ENCODE measurements around the gene SCRT2.
"Not testable (repeated sequence)": the region's sequence is repeated elsewhere in the genome, so short reads cannot be mapped to it uniquely, and the experiment has no call there.

SCRT2 gene

DNA sequence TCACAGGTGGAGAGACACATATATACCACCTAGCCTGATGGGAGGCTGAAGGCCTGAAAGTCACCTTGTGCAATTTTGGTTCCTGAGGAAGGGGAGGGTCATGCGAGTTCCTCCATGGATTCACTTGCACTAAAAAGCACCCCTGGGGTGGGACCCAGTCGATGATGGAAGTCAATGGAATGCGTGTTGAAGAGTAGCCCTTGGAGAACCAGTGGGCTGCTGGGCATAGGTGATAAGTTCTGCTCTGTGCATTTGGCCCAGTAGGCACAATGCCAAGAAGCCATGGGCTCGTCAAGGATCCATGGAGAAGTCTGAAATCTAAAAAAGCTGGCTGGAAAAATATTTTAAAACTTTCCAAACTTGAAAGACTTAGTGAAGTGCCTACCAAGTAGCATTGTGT lies 18.9 kb upstream of the SCRT2 start:
- peaks cover 7% of the 10 kb centered on the region for H3K27me3 ChIP-seq (ENCODE audit: insufficient read depth, low read length, poor library complexity)
- no peak overlapping the region for H2AFZ ChIP-seq (ENCODE audit: low read depth, low read length)
- TF ChIP-seq EZH2 (IDR thresholded peaks at IDR 0.05; ENCODE audit: borderline replicate concordance, low read depth, low read length, severe bottlenecking) (no peak), CTCF (IDR thresholded peaks at IDR 0.05; ENCODE audit: borderline replicate concordance, extremely low read depth, low read length, poor library complexity, severe bottlenecking) (no peak)
- no peak for DNase-seq
- H3K4me2 ChIP-seq (ENCODE audit: insufficient read depth, low read length): no peak overlapping the region
- no peak overlapping the region for H3K4me3 ChIP-seq (ENCODE audit: low read depth in 1 of 2, low read length in 2 of 2)
- H4K20me1 ChIP-seq (ENCODE audit: insufficient read depth, low read length): no peaks in the 10 kb centered on the region; the same call in 1 of the 2 replicates
- no peak for ATAC-seq (ENCODE audit: insufficient read depth, low read depth)
- no peak overlapping the region for H3K9ac ChIP-seq (ENCODE audit: low read depth, low read length)
- H3K27ac ChIP-seq (ENCODE audit: low read length): no peak overlapping the region
- H3K9me3 ChIP-seq (ENCODE audit: insufficient read depth, low read length, severe bottlenecking): no peaks in the 10 kb centered on the region
- no peaks in the 10 kb centered on the region for H3K36me3 ChIP-seq (ENCODE audit: insufficient read depth, low read length)
- no peaks in the 10 kb centered on the region for H3K4me1 ChIP-seq (ENCODE audit: insufficient read depth, low read length)
- no peaks in the 10 kb centered on the region for H3K79me2 ChIP-seq (ENCODE audit: insufficient read depth, low read length)

GRCh38 chr20:693786-694185 lies 18.2 kb upstream of the SCRT2 start:
- not testable (repeated sequence) for H3K27ac ChIP-seq (ENCODE audit: low read length); H3K9me3 ChIP-seq (ENCODE audit: insufficient read depth, low read length, severe bottlenecking); ATAC-seq (ENCODE audit: insufficient read depth, low read depth); DNase-seq; H3K4me2 ChIP-seq (ENCODE audit: insufficient read depth, low read length); H3K9ac ChIP-seq (ENCODE audit: low read depth, low read length); H4K20me1 ChIP-seq (ENCODE audit: insufficient read depth, low read length); H3K36me3 ChIP-seq (ENCODE audit: insufficient read depth, low read length); H3K4me3 ChIP-seq (ENCODE audit: low read depth in 1 of 2, low read length in 2 of 2); H3K79me2 ChIP-seq (ENCODE audit: insufficient read depth, low read length); H3K27me3 ChIP-seq (ENCODE audit: insufficient read depth, low read length, poor library complexity); H3K4me1 ChIP-seq (ENCODE audit: insufficient read depth, low read length); H2AFZ ChIP-seq (ENCODE audit: low read depth, low read length)

DNA sequence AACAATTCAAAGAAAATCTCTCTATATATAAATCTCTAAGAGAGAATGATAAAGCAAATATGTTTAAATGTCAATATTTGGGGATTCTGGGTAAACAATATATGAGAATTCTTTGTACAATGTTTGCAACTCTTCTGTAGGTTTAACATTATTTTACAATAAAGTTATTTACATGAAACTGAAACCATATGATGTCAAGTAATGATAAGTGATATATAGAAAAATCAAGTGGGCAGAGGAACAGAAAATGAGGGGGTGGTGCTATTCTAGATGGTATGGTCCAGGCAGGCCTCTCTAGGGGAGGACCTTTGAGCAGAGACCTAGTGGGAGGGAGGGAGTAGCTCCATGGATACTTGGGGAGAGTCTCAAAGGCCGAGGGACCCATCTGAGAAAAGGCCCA lies 16.4 kb upstream of the SCRT2 start:
- DNase-seq (no peak), ATAC-seq (ENCODE audit: insufficient read depth, low read depth) (no peak)
- H4K20me1 ChIP-seq (ENCODE audit: insufficient read depth, low read length): no peaks in the 10 kb centered on the region; the same call in 1 of the 2 replicates
- H3K9me3 ChIP-seq (ENCODE audit: insufficient read depth, low read length, severe bottlenecking): no peaks in the 10 kb centered on the region
- no peak overlapping the region for H3K4me2 ChIP-seq (ENCODE audit: insufficient read depth, low read length)
- H3K9ac ChIP-seq (ENCODE audit: low read depth, low read length): no peak overlapping the region
- no peak overlapping the region for H2AFZ ChIP-seq (ENCODE audit: low read depth, low read length)
- no peaks in the 10 kb centered on the region for H3K36me3 ChIP-seq (ENCODE audit: insufficient read depth, low read length)
- no peak overlapping the region for H3K4me3 ChIP-seq (ENCODE audit: low read depth in 1 of 2, low read length in 2 of 2)
- TF ChIP-seq EZH2 (IDR thresholded peaks at IDR 0.05; ENCODE audit: borderline replicate concordance, low read depth, low read length, severe bottlenecking): no peak
- TF ChIP-seq CTCF (IDR thresholded peaks at IDR 0.05; ENCODE audit: borderline replicate concordance, extremely low read depth, low read length, poor library complexity, severe bottlenecking): no peak
- H3K79me2 ChIP-seq (ENCODE audit: insufficient read depth, low read length): no peaks in the 10 kb centered on the region
- H3K4me1 ChIP-seq (ENCODE audit: insufficient read depth, low read length): no peaks in the 10 kb centered on the region
- peaks cover 12% of the 10 kb centered on the region for H3K27me3 ChIP-seq (ENCODE audit: insufficient read depth, low read length, poor library complexity)
- no peak overlapping the region for H3K27ac ChIP-seq (ENCODE audit: low read length)

DNA sequence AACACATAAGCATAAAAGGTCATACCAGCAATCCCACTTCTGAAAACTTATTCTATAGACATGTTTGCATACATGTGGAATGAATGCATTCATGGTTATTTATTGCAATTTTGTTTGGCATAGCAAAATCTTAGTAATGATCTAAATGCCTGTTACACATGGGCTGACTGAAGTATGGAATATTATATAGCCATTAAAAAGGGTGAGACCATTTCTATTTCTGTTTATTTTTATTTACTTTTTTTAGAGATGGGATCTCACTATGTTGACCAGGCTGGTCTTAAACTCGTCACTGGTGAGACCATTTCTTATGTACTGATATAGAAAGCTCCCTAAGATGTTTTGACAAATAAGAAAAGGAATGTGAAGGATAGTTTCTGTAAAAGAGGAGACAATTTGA lies 14.3 kb upstream of the SCRT2 start:
- Histone ChIP-seq H3K79me2 (ENCODE audit: insufficient read depth, low read length) (no peaks in the 10 kb centered on the region), H3K4me2 (ENCODE audit: insufficient read depth, low read length) (no peak overlapping the region), H4K20me1 (ENCODE audit: insufficient read depth, low read length) (no peaks in the 10 kb centered on the region; the same call in 1 of the 2 replicates), H3K9me3 (ENCODE audit: insufficient read depth, low read length, severe bottlenecking) (no peaks in the 10 kb centered on the region), H2AFZ (ENCODE audit: low read depth, low read length) (no peak overlapping the region), H3K9ac (ENCODE audit: low read depth, low read length) (no peak overlapping the region), H3K4me3 (ENCODE audit: low read depth in 1 of 2, low read length in 2 of 2) (no peak overlapping the region), H3K36me3 (ENCODE audit: insufficient read depth, low read length) (no peaks in the 10 kb centered on the region), H3K4me1 (ENCODE audit: insufficient read depth, low read length) (no peaks in the 10 kb centered on the region), H3K27me3 (ENCODE audit: insufficient read depth, low read length, poor library complexity) (peaks cover 12% of the 10 kb centered on the region), H3K27ac (ENCODE audit: low read length) (no peak overlapping the region)
- no peak for TF ChIP-seq CTCF (IDR thresholded peaks at IDR 0.05; ENCODE audit: borderline replicate concordance, extremely low read depth, low read length, poor library complexity, severe bottlenecking)
- no peak for TF ChIP-seq EZH2 (IDR thresholded peaks at IDR 0.05; ENCODE audit: borderline replicate concordance, low read depth, low read length, severe bottlenecking)
- ATAC-seq (ENCODE audit: insufficient read depth, low read depth) (no peak), DNase-seq (no peak)

All from DND-41 (cell line).